K562 (cell line): Measurements from ENCODE around the gene PDE2A. TPM values are rescaled to one million over a fixed set of nuclear protein-coding genes. Genes with fewer than 3 reads are reported as not detected.
A peak's percentile ranks its signal among the peaks of the same experiment; 100 is the strongest.

Experiments
- ATAC-seq: fragments of 200-7000 bp; cut with Tn5 transposase; 3 replicates; pipeline ENCODE4 v1.9.1; 2020; ENCODE audit warnings: moderate library complexity
- BruUV-seq: library from RNA; stranded (reverse); fragments of 400-500 nt; replicated peaks from 2 replicates; lab custom pipeline; 2021; lab: Mats Ljungman, UMichigan
- CTCF ChIA-PET: fragments of 300-600 bp; formaldehyde crosslinking; extraction: SDS; loops from one replicate; lab custom pipeline; 2021; ENCODE audit warnings: low intra/inter-chr PET ratio; lab: Yijun Ruan, JAX
- POLR2A ChIA-PET: fragments of 300-600, 350-650 bp; sonication (Branson Sonifier 250); formaldehyde crosslinking; extraction: SDS; loops from one replicate; lab custom pipeline; 2021; ENCODE audit warnings: antibody characterized with exemption, inconsistent platforms; lab: Yijun Ruan, JAX
- DNase-seq, 4 experiments: peaks; one replicate each; pipeline versions ENCODE4 v3.0.0 to v3.0.0-alpha.2; 2011 to 2018; ENCODE audit warnings: low spot score in 3 of 4, mixed read lengths in 3 of 4; ENCODE audit errors: extremely low read depth in 1 of 4
- FAIRE-seq: peaks from 2 replicates; lab custom pipeline; 2011; peaks lifted over from hg19 to GRCh38; lab: Jason Lieb, UNC
- H2AFZ ChIP-seq: 2 replicates; pipeline ENCODE4 v1.6.0; 2011; ENCODE audit warnings: low read depth, low read length, control low read depth, inconsistent platforms
- H3K27ac ChIP-seq: fragments of 200-600 bp; 3 replicates; pipeline ENCODE4 v1.8.0; 2011; ENCODE audit warnings: low read depth, mild to moderate bottlenecking, control low read depth, inconsistent platforms, low read length, moderate library complexity, mixed read lengths; ENCODE audit errors: extremely low read depth
- H3K27me3 ChIP-seq, 2 experiments: fragments of 300-600 bp in 1 of 2; 2 replicates in 1 of 2; 3 replicates in 1 of 2; pipeline versions ENCODE4 v1.6.0 to v1.8.0; 2011; ENCODE audit warnings: inconsistent platforms in 2 of 2, low read length in 2 of 2, mild to moderate bottlenecking in 1 of 2, mixed read lengths in 1 of 2, moderate library complexity in 1 of 2; ENCODE audit not compliant: control insufficient read depth in 2 of 2, insufficient read depth in 2 of 2
- H3K36me3 ChIP-seq: fragments of 300-600 bp; 3 replicates; pipeline ENCODE4 v1.8.0; 2011; ENCODE audit warnings: mild to moderate bottlenecking, low read length, inconsistent platforms; ENCODE audit not compliant: control insufficient read depth, insufficient read depth
- H3K4me1 ChIP-seq, 2 experiments: fragments of 200-600 bp in 1 of 2; replicated peaks in 1 of 2; 2 replicates in 1 of 2; 3 replicates in 1 of 2; pipeline versions ENCODE4 v1.5.1 to v1.8.0; 2011; ENCODE audit warnings: inconsistent platforms in 2 of 2, low read length in 2 of 2, mild to moderate bottlenecking in 1 of 2, mixed read lengths in 1 of 2, moderate library complexity in 1 of 2; ENCODE audit not compliant: control insufficient read depth in 2 of 2, insufficient read depth in 2 of 2
- H3K4me2 ChIP-seq: 2 replicates; pipeline ENCODE4 v1.6.1; 2011; ENCODE audit warnings: low read length, control low read depth, inconsistent platforms, mixed read lengths; ENCODE audit not compliant: insufficient read depth
- H3K4me3 ChIP-seq: fragments of 200-600 bp; sonication (generic), shearing (Covaris generic); 2 replicates; pipeline ENCODE4 v1.5.1; 2016; ENCODE audit warnings: control low read depth, inconsistent platforms
- H3K79me2 ChIP-seq: fragments of 200-600 bp; 3 replicates; pipeline ENCODE4 v1.8.0; 2011; ENCODE audit warnings: low read length, inconsistent platforms; ENCODE audit not compliant: control insufficient read depth, insufficient read depth
- H3K9ac ChIP-seq, 2 experiments: 2 replicates each; pipeline versions ENCODE4 v1.6.0 to v1.6.1; 2011; ENCODE audit warnings: low read depth in 2 of 2, low read length in 2 of 2, control low read depth in 1 of 2, inconsistent platforms in 1 of 2, mild to moderate bottlenecking in 1 of 2, mixed read lengths in 1 of 2; ENCODE audit not compliant: insufficient read depth in 1 of 2
- H3K9me1 ChIP-seq: one replicate; pipeline ENCODE4 v1.6.0; 2011; ENCODE audit warnings: inconsistent platforms, mild to moderate bottlenecking, low read length, moderate library complexity; ENCODE audit not compliant: control insufficient read depth, insufficient read depth
- H3K9me3 ChIP-seq: replicated peaks from 2 replicates; pipeline ENCODE4 v1.5.1; 2011; ENCODE audit warnings: low read depth, low read length, inconsistent platforms; ENCODE audit not compliant: control insufficient read depth, insufficient read depth
- H4K20me1 ChIP-seq: replicated peaks from 2 replicates; pipeline ENCODE4 v1.6.1; 2011; ENCODE audit warnings: low read length, inconsistent platforms, mixed read lengths; ENCODE audit not compliant: control insufficient read depth, insufficient read depth
- HMGN3 ChIP-seq: IDR thresholded peaks from 2 replicates; pipeline ENCODE4 v1.6.1; 2011; ENCODE audit warnings: borderline replicate concordance, low read depth, mild to moderate bottlenecking, mixed read lengths, low read length; ENCODE audit not compliant: insufficient read length; ENCODE audit errors: extremely low read depth
- L3MBTL2 ChIP-seq: fragments of 450-650 bp; IDR thresholded peaks from 2 replicates; pipeline ENCODE4 v1.6.1; 2016; ENCODE audit warnings: mild to moderate bottlenecking, moderate library complexity
- TEAD1 ChIP-seq, 2 experiments: fragments of 450-650 bp in 1 of 2; sonication (generic) in 1 of 2; formaldehyde crosslinking; IDR thresholded peaks; 2 replicates each; pipeline versions ENCODE4 v1.4.0 to v1.8.0; 2020 to 2022; ENCODE audit warnings: mild to moderate bottlenecking in 2 of 2, missing genetic modification reagents in 1 of 2
- ZFP91 ChIP-seq: sonication (generic); formaldehyde crosslinking; IDR thresholded peaks from 2 replicates; pipeline ENCODE4 v1.8.0; 2022; ENCODE audit warnings: mild to moderate bottlenecking, missing genetic modification reagents
- ZFX ChIP-seq: sonication (generic); formaldehyde crosslinking; IDR thresholded peaks from 2 replicates; pipeline ENCODE4 v1.8.0; 2022; ENCODE audit warnings: mild to moderate bottlenecking, missing genetic modification reagents, moderate library complexity
- ZNF165 ChIP-seq: fragments of 250-450 bp; sonication (Bioruptor Pico); IDR thresholded peaks from 2 replicates; pipeline ENCODE4 v1.4.0; 2020; ENCODE audit warnings: borderline replicate concordance
- ZNF318 ChIP-seq, 2 experiments: fragments of 450-650 bp; IDR thresholded peaks; 2 replicates each; pipeline ENCODE4 v1.6.1; 2016; ENCODE audit warnings: mild to moderate bottlenecking in 2 of 2, borderline replicate concordance in 1 of 2, low read depth in 1 of 2, moderate library complexity in 1 of 2
- ZNF76 ChIP-seq: fragments of 250-450 bp; sonication (Bioruptor Pico); IDR thresholded peaks from 2 replicates; pipeline ENCODE4 v1.4.0; 2020; ENCODE audit warnings: mild to moderate bottlenecking, moderate library complexity, borderline replicate concordance
- WGBS: fragments of 100-300 bp; shearing (Covaris generic); methylation state at CpG from one replicate; pipeline ENCODE4 v1.1.6; 2016; ENCODE audit warnings: low coverage, mixed read lengths; ENCODE audit not compliant: insufficient coverage; ENCODE audit errors: missing lambda C conversion rate; 5-methylcytosine and 5-hydroxymethylcytosine counted together
- in situ Hi-C: fragments of 300-500 bp; cut with MboI; formaldehyde crosslinking; loops from 4 replicates; pipeline ENCODE4 v1.15.0; 2018; ENCODE audit warnings: inconsistent platforms, mixed read lengths
- intact Hi-C: fragments of 100-400 bp; cut with micrococcal nuclease; formaldehyde crosslinking; loops from 2 replicates; pipeline ENCODE4 v1.14.2; 2022
- polyA plus RNA-seq, 8 experiments: library from polyadenylated mRNA; depleted of rRNA in 4 of 8; stranded (reverse) in 5 of 8; unstranded in 3 of 8; fragments of >200 nt; fragmentation: Nextera tagmentation in 2 of 8; fragmentation: Illumina TruSeq in 1 of 8; extraction: Ambion mirVana in 2 of 8; extraction: Trizol in 1 of 8; gene quantifications; 2 replicates each; pipeline versions ENCODE4 v1.2.1 to v1.2.3, GENCODE V29; 2011 to 2014; ENCODE audit warnings: inconsistent platforms in 1 of 8, missing spikeins in 1 of 8
- total RNA-seq, 7 experiments: library from RNA; depleted of rRNA in 6 of 7; stranded (reverse); fragments of >200 nt in 6 of 7; fragmentation: Illumina TruSeq in 2 of 7; extraction: Trizol in 2 of 7; gene quantifications; 2 replicates each; pipeline versions ENCODE4 v1.2.1 to v1.2.3, GENCODE V29; 2011 to 2021; ENCODE audit warnings: low replicate concordance in 1 of 7
- TF ChIP-seq, protein P1 (sequence below): sonication (generic); formaldehyde crosslinking; IDR thresholded peaks from 2 replicates; pipeline ENCODE4 v1.9.0; 2022; ENCODE audit warnings: mild to moderate bottlenecking, missing genetic modification reagents

PDE2A gene
- total and polyA plus RNA-seq, 9 of the 15 experiments (the other 6 are each of a cell fraction or from before 2014, with no cell fraction given): 0.07 to 15.2 (median 1.6) TPM; not detected in 1

DNA sequence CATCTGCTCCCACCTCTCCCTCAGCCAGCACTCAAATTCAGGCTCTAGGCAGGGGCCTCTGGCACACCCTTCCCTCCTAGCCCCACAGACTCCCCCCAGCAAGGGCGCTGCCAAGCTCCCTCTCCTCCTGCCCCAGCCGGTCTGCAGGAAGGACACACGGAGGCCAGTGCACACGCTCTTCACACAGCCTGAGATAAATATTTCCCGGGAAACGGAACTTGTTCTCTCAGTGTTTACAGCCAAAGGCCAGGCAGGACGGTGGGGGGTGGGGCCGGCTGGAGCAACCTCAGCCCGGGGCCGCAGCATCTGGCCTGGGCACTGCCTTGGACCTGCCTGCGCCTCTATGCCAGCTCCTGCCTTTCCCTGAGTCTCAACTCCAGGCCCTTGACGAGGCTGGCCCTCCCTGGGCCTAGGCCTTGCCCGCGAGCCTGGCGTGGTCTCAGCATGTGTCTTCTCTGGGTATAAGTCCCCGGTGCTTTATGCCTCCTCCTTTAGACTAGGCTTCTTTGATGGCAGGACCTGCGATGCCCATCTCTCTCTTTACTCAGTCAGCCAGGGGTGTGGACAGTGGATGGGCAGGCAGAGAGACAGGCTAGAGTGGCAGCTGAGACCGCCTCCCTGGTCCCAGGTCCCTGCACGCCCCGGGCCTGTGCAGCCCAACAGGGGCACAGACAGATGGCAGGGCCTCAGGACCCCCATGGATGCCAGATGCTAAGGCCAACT, 48.4 kb downstream of the PDE2A start:
- Histone ChIP-seq H3K27ac (no peak overlapping the region), H3K9me1 (no peaks in the 10 kb centered on the region), H3K27me3 (peaks cover 2 to 18% of the 10 kb centered on the region in 2 experiments; a peak in 4 of 5 replicates), H3K9me3 (no peaks in the 10 kb centered on the region), H3K9ac (peak overlapping the region in 1 of 2 experiments; percentile 76; a peak in 2 of 4 replicates), H4K20me1 (no peaks in the 10 kb centered on the region; the same call in 1 of the 2 replicates), H2AFZ (peak overlapping the region; percentile 57; the same call in 1 of the 2 replicates), H3K4me2 (peak overlapping the region; percentile 7; the same call in 1 of the 2 replicates), H3K79me2 (no peaks in the 10 kb centered on the region), H3K4me1 (peaks cover 18 to 21% of the 10 kb centered on the region in 2 experiments; a peak in 4 of 5 replicates), H3K4me3 (no peak overlapping the region), H3K36me3 (no peaks in the 10 kb centered on the region)
- no TSS peak for BruUV-seq
- DNase-seq (peak; percentile 33 to 44 (median 40)), FAIRE-seq (no peak), ATAC-seq (peak; percentile 72)
- POLR2A ChIA-PET: interaction anchor here (0.6 to 1.2 kb wide), 4 partner anchors 10 to 28 kb away, joined by 3 read pairs; no protein-coding TSS in a partner anchor
- intact Hi-C loops: no loop called here
- CTCF ChIA-PET: no interaction called here
- WGBS: 42% methylated on average over 15 of the region's 20 CpGs
- in situ Hi-C loops: no loop called here
- no peak for TF ChIP-seq ZNF318 (IDR thresholded peaks at IDR 0.05; ENCODE audit: borderline replicate concordance in 1 of 2, low read depth in 1 of 2)
- no peak for TF ChIP-seq ZNF76
- peak in 1 of 2 experiments; percentile 14; a peak in 1 of 4 replicates for TF ChIP-seq TEAD1 (CRISPR knock-in tag; IDR thresholded peaks at IDR 0.05)
- TF ChIP-seq L3MBTL2: peak; percentile 34; the same call in 1 of the 2 replicates
- peak; percentile 40; the same call in 1 of the 2 replicates for TF ChIP-seq ZFX (CRISPR knock-in tag)
- TF ChIP-seq ZNF165 (CRISPR knock-in tag): no peak
- TF ChIP-seq ZFP91 (CRISPR knock-in tag): no peak
- TF ChIP-seq, protein P1, sequence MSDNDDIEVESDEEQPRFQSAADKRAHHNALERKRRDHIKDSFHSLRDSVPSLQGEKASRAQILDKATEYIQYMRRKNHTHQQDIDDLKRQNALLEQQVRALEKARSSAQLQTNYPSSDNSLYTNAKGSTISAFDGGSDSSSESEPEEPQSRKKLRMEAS (CRISPR knock-in tag): 0 out of 2 replicates have a peak, but pooled peaks have one; percentile 4
- peak; percentile 1 for TF ChIP-seq HMGN3
